PC-3 (cell line): ENCODE results near the gene NDUFA8. TPM values are rescaled to one million over a fixed set of nuclear protein-coding genes. Genes with fewer than 3 reads are reported as not detected.

Experiments
- ATAC-seq: fragments of 200-7000 bp; cut with Tn5 transposase; 2 replicates; pipeline ENCODE4 v1.9.1; 2020; ENCODE audit warnings: mild to moderate bottlenecking, moderate library complexity
- BruUV-seq: library from RNA; stranded (reverse); fragments of 400-500 nt; replicated peaks from 2 replicates; lab custom pipeline; 2021; lab: Mats Ljungman, UMichigan
- CTCF ChIA-PET: fragments of 300-600 bp; sonication (Branson Sonifier 250); formaldehyde crosslinking; loops from one replicate; lab custom pipeline; 2022; ENCODE audit warnings: antibody characterized with exemption; lab: Charles Lee
- POLR2A ChIA-PET: fragments of 300-600 bp; sonication (Branson Sonifier 250); formaldehyde crosslinking; loops from one replicate; lab custom pipeline; 2022; ENCODE audit warnings: antibody characterized with exemption; ENCODE audit not compliant: unreplicated experiment; lab: Charles Lee
- DNase-seq: peaks from one replicate; pipeline ENCODE4 v3.0.0-alpha.2; 2015
- H2AFZ ChIP-seq: fragments of 300-600 bp; sonication (generic); 2 replicates; pipeline ENCODE4 v1.6.0; 2016; ENCODE audit warnings: antibody characterized with exemption, low read length
- H3F3A ChIP-seq: fragments of 300-600 bp; sonication (generic); one replicate; pipeline ENCODE4 v1.6.0; 2017; ENCODE audit warnings: antibody characterized with exemption, low read length, control low read depth, mild to moderate bottlenecking; ENCODE audit not compliant: unreplicated experiment
- H3K27ac ChIP-seq: fragments of 300-600 bp; sonication (generic); 2 replicates; pipeline ENCODE4 v1.5.1; 2016; ENCODE audit warnings: mild to moderate bottlenecking, low read length
- H3K27me3 ChIP-seq: fragments of 300-600 bp; sonication (generic); 2 replicates; pipeline ENCODE4 v1.6.1; 2016; ENCODE audit warnings: low read length, mixed read lengths
- H3K36me3 ChIP-seq: fragments of 300-600 bp; sonication (generic); 2 replicates; pipeline ENCODE4 v1.6.1; 2016; ENCODE audit warnings: low read depth, mixed run types, low read length, mixed read lengths
- H3K4me1 ChIP-seq: fragments of 300-600 bp; sonication (generic); 2 replicates; pipeline ENCODE4 v1.5.1; 2016; ENCODE audit warnings: low read length; ENCODE audit not compliant: insufficient read depth
- H3K4me2 ChIP-seq: fragments of 300-600 bp; sonication (generic); 2 replicates; pipeline ENCODE4 v1.6.0; 2016; ENCODE audit warnings: low read length
- H3K4me3 ChIP-seq: fragments of 300-600 bp; sonication (generic); 2 replicates; pipeline ENCODE4 v1.5.1; 2016; ENCODE audit warnings: mild to moderate bottlenecking, low read length, mixed read lengths
- H3K79me2 ChIP-seq: fragments of 300-600 bp; sonication (generic); 2 replicates; pipeline ENCODE4 v1.6.1; 2017; ENCODE audit warnings: low read length, mixed read lengths
- H3K9ac ChIP-seq: fragments of 300-600 bp; sonication (generic); 2 replicates; pipeline ENCODE4 v1.6.0; 2016; ENCODE audit warnings: mild to moderate bottlenecking, low read length
- H3K9me2 ChIP-seq: fragments of 300-600 bp; sonication (generic); replicated peaks from 2 replicates; pipeline ENCODE4 v1.6.1; 2016; ENCODE audit warnings: mixed run types, low read length, mixed read lengths
- H3K9me3 ChIP-seq: fragments of 300-600 bp; sonication (generic); 2 replicates; pipeline ENCODE4 v1.6.1; 2016; ENCODE audit warnings: low read length, mixed read lengths
- H4K20me1 ChIP-seq: fragments of 300-600 bp; sonication (generic); 2 replicates; pipeline ENCODE4 v1.6.1; 2016; ENCODE audit warnings: low read length, mixed read lengths
- CTCF ChIP-seq: fragments of 300-600 bp; sonication (generic); conservative IDR thresholded peaks from 2 replicates; pipeline ENCODE4 v1.5.1; 2017; ENCODE audit warnings: antibody characterized with exemption, low read depth, mild to moderate bottlenecking, low read length
- EZH2 ChIP-seq: fragments of 300-600 bp; sonication (generic); IDR thresholded peaks from one replicate; pipeline ENCODE4 v1.6.1; 2017; ENCODE audit warnings: antibody characterized with exemption, mild to moderate bottlenecking, low read length; ENCODE audit not compliant: unreplicated experiment
- EZH2phosphoT487 ChIP-seq: fragments of 300-600 bp; sonication (generic); IDR thresholded peaks from 2 replicates; pipeline ENCODE4 v1.6.1; 2018; ENCODE audit warnings: mild to moderate bottlenecking, antibody characterized with exemption, low read length, borderline replicate concordance
- intact Hi-C: fragments of 100-400 bp; cut with micrococcal nuclease; formaldehyde crosslinking; loops from 2 replicates; pipeline ENCODE4 v1.9.0; 2023
- total RNA-seq: library from RNA; depleted of rRNA; stranded (reverse); fragments of >200 nt; gene quantifications from 2 replicates; pipeline ENCODE4 v1.2.3, GENCODE V29; 2014

Gene NDUFA8
- total RNA-seq, 1 experiment from 2014 or later = 67.5 TPM

GRCh38 chr9:122190597-122191381, 31.2 kb upstream of the NDUFA8 start:
- intact Hi-C loops = loop anchor here (5.0 kb wide), 1 partner anchor 48 kb away; no protein-coding TSS in a partner anchor
- Histone ChIP-seq H3K79me2 (no peaks in the 10 kb centered on the region), H3K4me2 (peak overlapping the region; percentile 53), H4K20me1 (no peaks in the 10 kb centered on the region), H3K9ac (peak overlapping the region; percentile 29; the same call in 1 of the 2 replicates), H2AFZ (0 out of 2 replicates have a peak overlapping the region, but pooled peaks have one; percentile 9), H3K4me3 (no peak overlapping the region), H3K9me3 (no peaks in the 10 kb centered on the region), H3K4me1 (peaks cover 17% of the 10 kb centered on the region), H3K9me2 (no peaks in the 10 kb centered on the region), H3K27ac (peak overlapping the region; percentile 74), H3K36me3 (no peaks in the 10 kb centered on the region), H3K27me3 (no peaks in the 10 kb centered on the region), H3F3A (no peaks in the 10 kb centered on the region)
- TF ChIP-seq EZH2 = no peak
- no peak for TF ChIP-seq CTCF
- TF ChIP-seq EZH2phosphoT487 = no peak
- ChIA-PET CTCF (no interaction called here), POLR2A (interaction anchor here (0.5 kb wide), 1 partner anchor 11 kb away, joined by 6 read pairs; no protein-coding TSS in a partner anchor)
- ATAC-seq (peak; percentile 92), DNase-seq (peak; percentile 88)
- no TSS peak for BruUV-seq

- POLR2A ChIA-PET = no interaction called here
- TF ChIP-seq CTCF = no peak
- TF ChIP-seq EZH2phosphoT487 = no peak
- TF ChIP-seq EZH2 = no peak
Observed at GRCh38 chr9:122188369-122188768, 28.8 kb upstream of the NDUFA8 start.

More at GRCh38 chr9:122188369-122188768, 28.8 kb upstream of the NDUFA8 start:
- no TSS peak for BruUV-seq
- H3K36me3 ChIP-seq = no peaks in the 10 kb centered on the region
- H3K9ac ChIP-seq = no peak overlapping the region
- H3K4me2 ChIP-seq = no peak overlapping the region
- H3K79me2 ChIP-seq = no peaks in the 10 kb centered on the region
- intact Hi-C loops = no loop called here
- H3F3A ChIP-seq = no peaks in the 10 kb centered on the region
- CTCF ChIA-PET = no interaction called here
- no peak overlapping the region for H3K4me3 ChIP-seq
- no peaks in the 10 kb centered on the region for H3K9me2 ChIP-seq
- no peaks in the 10 kb centered on the region for H3K9me3 ChIP-seq
- no peaks in the 10 kb centered on the region for H3K27me3 ChIP-seq
- peaks cover 17% of the 10 kb centered on the region for H3K4me1 ChIP-seq
- ATAC-seq (no peak), DNase-seq (no peak)
- H3K27ac ChIP-seq = no peak overlapping the region
- H2AFZ ChIP-seq = no peak overlapping the region
- no peaks in the 10 kb centered on the region for H4K20me1 ChIP-seq
